Keratinocyte (primary cell): Measurements from ENCODE around the gene GNAT3. TPM values are rescaled to one million over a fixed set of nuclear protein-coding genes. Genes with fewer than 3 reads are reported as not detected.

Experiments
- DNase-seq: peaks from one replicate; pipeline ENCODE4 v3.0.0-alpha.2; 2011; ENCODE audit warnings: low read depth, missing footprints, low spot score
- FAIRE-seq: peaks from 2 replicates; lab custom pipeline; 2011; peaks lifted over from hg19 to GRCh38; lab: Jason Lieb, UNC
- H2AFZ ChIP-seq: 2 replicates; pipeline ENCODE4 v1.6.0; 2012; ENCODE audit warnings: low read length, control low read depth, inconsistent platforms; ENCODE audit not compliant: control insufficient read depth
- H3K27ac ChIP-seq: 2 replicates; pipeline ENCODE4 v1.5.1; 2011; ENCODE audit warnings: low read length; ENCODE audit not compliant: control insufficient read depth, insufficient read depth
- H3K27me3 ChIP-seq: 3 replicates; pipeline ENCODE4 v1.6.0; 2011; ENCODE audit warnings: low read length; ENCODE audit not compliant: control insufficient read depth, insufficient read depth; ENCODE audit errors: extremely low read depth
- H3K36me3 ChIP-seq, 2 experiments: 2 replicates in 1 of 2; 3 replicates in 1 of 2; pipeline ENCODE4 v1.5.1; 2011; ENCODE audit warnings: low read length in 2 of 2, mild to moderate bottlenecking in 1 of 2; ENCODE audit not compliant: control insufficient read depth in 2 of 2, insufficient read depth in 2 of 2; ENCODE audit errors: extremely low read depth in 1 of 2
- H3K4me1 ChIP-seq: 3 replicates; pipeline ENCODE4 v1.5.1; 2011; ENCODE audit warnings: low read length; ENCODE audit not compliant: control insufficient read depth, insufficient read depth; ENCODE audit errors: extremely low read depth
- H3K4me2 ChIP-seq: 3 replicates; pipeline ENCODE4 v1.6.0; 2011; ENCODE audit warnings: low read depth, low read length; ENCODE audit not compliant: control insufficient read depth, insufficient read depth; ENCODE audit errors: extremely low read depth
- H3K4me3 ChIP-seq, 3 experiments: fragments of 200-600 bp in 1 of 3; sonication (generic) in 1 of 3; 2 replicates in 2 of 3; 3 replicates in 1 of 3; pipeline ENCODE4 v1.5.1; 2011 to 2016; ENCODE audit warnings: low read length in 3 of 3, mild to moderate bottlenecking in 3 of 3, control low read depth in 2 of 3, inconsistent platforms in 1 of 3, low read depth in 1 of 3, mixed read lengths in 1 of 3, mixed run types in 1 of 3, moderate library complexity in 1 of 3; ENCODE audit not compliant: control insufficient read depth in 2 of 3, insufficient read depth in 2 of 3; ENCODE audit errors: extremely low read depth in 1 of 3
- H3K79me2 ChIP-seq: 2 replicates; pipeline ENCODE4 v1.6.0; 2012; ENCODE audit warnings: low read length; ENCODE audit not compliant: control insufficient read depth, insufficient read depth
- H3K9ac ChIP-seq: 3 replicates; pipeline ENCODE4 v1.6.0; 2011; ENCODE audit warnings: low read length; ENCODE audit not compliant: control insufficient read depth, insufficient read depth; ENCODE audit errors: extremely low read depth
- H3K9me1 ChIP-seq: 3 replicates; pipeline ENCODE4 v1.6.0; 2011; ENCODE audit warnings: low read length; ENCODE audit not compliant: control insufficient read depth, insufficient read depth; ENCODE audit errors: extremely low read depth
- H3K9me3 ChIP-seq: 2 replicates; pipeline ENCODE4 v1.5.1; 2012; ENCODE audit warnings: low read depth, low read length; ENCODE audit not compliant: control insufficient read depth
- H4K20me1 ChIP-seq: 3 replicates; pipeline ENCODE4 v1.6.0; 2011; ENCODE audit warnings: low read length; ENCODE audit not compliant: control insufficient read depth, insufficient read depth; ENCODE audit errors: extremely low read depth
- EZH2 ChIP-seq: IDR thresholded peaks from one replicate; pipeline ENCODE4 v1.6.1; 2012; ENCODE audit warnings: inconsistent platforms, mild to moderate bottlenecking, low read length, moderate library complexity
- dilution Hi-C: fragments of 300-500 bp; cut with MboI; formaldehyde crosslinking; loops from one replicate; pipeline ENCODE4 v1.7.0; 2020; ENCODE audit warnings: low sequenced_read_pairs; ENCODE audit not compliant: extremely low pct_ligation_motif_present
- polyA plus RNA-seq, 5 experiments: library from polyadenylated mRNA; depleted of rRNA in 3 of 5; stranded (reverse) in 3 of 5; stranded (forward) in 1 of 5; unstranded in 1 of 5; fragments of >200 nt; gene quantifications; 1 replicate in 1 of 5; 2 replicates in 3 of 5; 3 replicates in 1 of 5; pipeline versions ENCODE4 v1.2.1 to v1.2.3, GENCODE V29; 2011 to 2012; ENCODE audit warnings: missing spikeins in 2 of 5, low read depth in 1 of 5, low replicate concordance in 1 of 5
- TF ChIP-seq, protein P1 (sequence below), 3 experiments: IDR thresholded peaks in 1 of 3; conservative IDR thresholded peaks in 1 of 3; optimal IDR thresholded peaks in 1 of 3; 2 replicates in 2 of 3; 3 replicates in 1 of 3; pipeline versions ENCODE3 to v1.5.1; 2011; ENCODE audit warnings: low read length in 3 of 3, mild to moderate bottlenecking in 3 of 3, moderate library complexity in 2 of 3, control low read depth in 1 of 3, inconsistent platforms in 1 of 3; ENCODE audit not compliant: insufficient read depth in 2 of 3; ENCODE audit errors: extremely low read depth in 1 of 3

Gene GNAT3
- polyA plus RNA-seq, 1 donor (not counting 4 experiments of a cell fraction or from before 2014, with no cell fraction given): not detected

DNA sequence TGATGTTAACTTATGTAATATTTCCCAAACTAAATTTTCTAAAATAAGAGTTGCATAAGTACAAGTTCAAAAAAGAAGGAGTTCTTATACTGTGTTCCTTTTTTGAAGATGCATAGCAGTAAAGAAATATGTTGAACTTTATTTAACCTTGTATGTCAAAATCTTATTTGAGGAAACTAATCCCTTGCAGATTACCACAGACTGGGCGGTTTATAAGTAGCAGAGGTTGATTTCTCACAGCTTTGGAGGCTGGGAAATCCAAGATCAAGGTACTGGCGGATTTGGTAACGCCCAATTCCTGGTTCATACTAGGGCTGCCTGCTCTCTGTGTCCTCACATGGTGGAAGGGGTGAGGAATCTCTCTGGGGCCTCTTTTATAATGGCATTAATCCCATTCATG is 68.5 kb downstream of the GNAT3 start:
- Histone ChIP-seq H3K4me2 (no peak overlapping the region), H4K20me1 (no peaks in the 10 kb centered on the region), H3K9me3 (no peaks in the 10 kb centered on the region), H3K79me2 (no peaks in the 10 kb centered on the region), H3K4me1 (no peaks in the 10 kb centered on the region), H3K27me3 (no peaks in the 10 kb centered on the region), H3K27ac (no peak overlapping the region), H3K9me1 (no peaks in the 10 kb centered on the region), H3K4me3 (no peak overlapping the region), H3K9ac (no peak overlapping the region), H2AFZ (no peak overlapping the region), H3K36me3 (no peaks in the 10 kb centered on the region)
- FAIRE-seq: no peak
- dilution Hi-C loops: loop anchor here (25.0 kb wide), 1 partner anchor 219 kb away; no protein-coding TSS in a partner anchor
- no peak for TF ChIP-seq EZH2
- TF ChIP-seq, protein P1, sequence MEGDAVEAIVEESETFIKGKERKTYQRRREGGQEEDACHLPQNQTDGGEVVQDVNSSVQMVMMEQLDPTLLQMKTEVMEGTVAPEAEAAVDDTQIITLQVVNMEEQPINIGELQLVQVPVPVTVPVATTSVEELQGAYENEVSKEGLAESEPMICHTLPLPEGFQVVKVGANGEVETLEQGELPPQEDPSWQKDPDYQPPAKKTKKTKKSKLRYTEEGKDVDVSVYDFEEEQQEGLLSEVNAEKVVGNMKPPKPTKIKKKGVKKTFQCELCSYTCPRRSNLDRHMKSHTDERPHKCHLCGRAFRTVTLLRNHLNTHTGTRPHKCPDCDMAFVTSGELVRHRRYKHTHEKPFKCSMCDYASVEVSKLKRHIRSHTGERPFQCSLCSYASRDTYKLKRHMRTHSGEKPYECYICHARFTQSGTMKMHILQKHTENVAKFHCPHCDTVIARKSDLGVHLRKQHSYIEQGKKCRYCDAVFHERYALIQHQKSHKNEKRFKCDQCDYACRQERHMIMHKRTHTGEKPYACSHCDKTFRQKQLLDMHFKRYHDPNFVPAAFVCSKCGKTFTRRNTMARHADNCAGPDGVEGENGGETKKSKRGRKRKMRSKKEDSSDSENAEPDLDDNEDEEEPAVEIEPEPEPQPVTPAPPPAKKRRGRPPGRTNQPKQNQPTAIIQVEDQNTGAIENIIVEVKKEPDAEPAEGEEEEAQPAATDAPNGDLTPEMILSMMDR (optimal IDR thresholded peaks at IDR 0.05 in 1 of 3, IDR thresholded peaks at IDR 0.05 in 1 of 3, conservative IDR thresholded peaks at IDR 0.05 in 1 of 3; ENCODE audit: extremely low read depth in 1 of 3, insufficient read depth in 2 of 3, low read length in 3 of 3): no peak
- DNase-seq: no peak

DNA sequence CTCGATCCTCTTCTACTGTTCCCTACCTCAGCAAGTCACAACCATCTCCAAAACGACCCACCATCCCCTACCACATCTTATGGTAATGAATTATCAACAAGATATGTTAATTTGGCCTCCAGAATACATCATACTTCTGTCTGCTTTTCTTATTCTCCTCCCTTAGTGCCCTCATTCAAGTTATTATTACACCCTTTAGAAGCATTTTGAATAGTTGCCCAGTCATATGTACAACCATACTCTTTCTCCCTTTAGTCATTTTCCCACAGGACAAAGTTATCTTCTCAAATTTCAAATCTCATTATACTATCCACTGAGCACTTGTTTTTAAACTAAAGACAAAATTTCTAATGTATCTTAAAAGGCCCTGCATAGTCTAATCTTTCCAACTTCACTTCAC is 71.0 kb downstream of the GNAT3 start:
- no peaks in the 10 kb centered on the region for H3K27me3 ChIP-seq
- H3K27ac ChIP-seq: no peak overlapping the region
- no peaks in the 10 kb centered on the region for H3K79me2 ChIP-seq
- H3K9me3 ChIP-seq: no peaks in the 10 kb centered on the region
- TF ChIP-seq EZH2: no peak
- TF ChIP-seq, protein P1 (optimal IDR thresholded peaks at IDR 0.05 in 1 of 3, IDR thresholded peaks at IDR 0.05 in 1 of 3, conservative IDR thresholded peaks at IDR 0.05 in 1 of 3; ENCODE audit: extremely low read depth in 1 of 3, insufficient read depth in 2 of 3, low read length in 3 of 3): no peak
- H3K4me3 ChIP-seq: no peak overlapping the region
- dilution Hi-C loops: loop anchor here (25.0 kb wide), 1 partner anchor 221 kb away; no protein-coding TSS in a partner anchor
- no peak overlapping the region for H3K4me2 ChIP-seq
- H3K9ac ChIP-seq: no peak overlapping the region
- H2AFZ ChIP-seq: no peak overlapping the region
- no peaks in the 10 kb centered on the region for H4K20me1 ChIP-seq
- no peaks in the 10 kb centered on the region for H3K4me1 ChIP-seq
- DNase-seq (no peak), FAIRE-seq (no peak)
- H3K36me3 ChIP-seq: no peaks in the 10 kb centered on the region
- H3K9me1 ChIP-seq: no peaks in the 10 kb centered on the region
